Subcutaneous adipose tissue (tissue), 4 donors: ENCODE measurements around the gene MYO19. TPM values are rescaled to one million over a fixed set of nuclear protein-coding genes. Genes with fewer than 3 reads are reported as not detected.

Experiments
- small RNA-seq: library from RNA; depleted of rRNA; stranded (forward); fragments of <200 nt; gene quantifications from one replicate; pipeline ENCODE3, GENCODE V24; 2016
- total RNA-seq, 4 donors: library from RNA; depleted of rRNA; stranded (reverse); fragments of >200 nt; gene quantifications; one replicate each; pipeline ENCODE4 v1.1.0, GENCODE V29; 2016
- TF ChIP-seq, protein P1 (sequence below): fragments of 450-650 bp; IDR thresholded peaks from one replicate; pipeline ENCODE4 v1.5.1; 2016; ENCODE audit warnings: low read depth, mild to moderate bottlenecking, control low read depth, antibody characterized with exemption, moderate library complexity

The MYO19 gene
- total RNA-seq, 4 donors from 2014 or later, result 33.3 to 76.1 (median 48.1) TPM

DNA sequence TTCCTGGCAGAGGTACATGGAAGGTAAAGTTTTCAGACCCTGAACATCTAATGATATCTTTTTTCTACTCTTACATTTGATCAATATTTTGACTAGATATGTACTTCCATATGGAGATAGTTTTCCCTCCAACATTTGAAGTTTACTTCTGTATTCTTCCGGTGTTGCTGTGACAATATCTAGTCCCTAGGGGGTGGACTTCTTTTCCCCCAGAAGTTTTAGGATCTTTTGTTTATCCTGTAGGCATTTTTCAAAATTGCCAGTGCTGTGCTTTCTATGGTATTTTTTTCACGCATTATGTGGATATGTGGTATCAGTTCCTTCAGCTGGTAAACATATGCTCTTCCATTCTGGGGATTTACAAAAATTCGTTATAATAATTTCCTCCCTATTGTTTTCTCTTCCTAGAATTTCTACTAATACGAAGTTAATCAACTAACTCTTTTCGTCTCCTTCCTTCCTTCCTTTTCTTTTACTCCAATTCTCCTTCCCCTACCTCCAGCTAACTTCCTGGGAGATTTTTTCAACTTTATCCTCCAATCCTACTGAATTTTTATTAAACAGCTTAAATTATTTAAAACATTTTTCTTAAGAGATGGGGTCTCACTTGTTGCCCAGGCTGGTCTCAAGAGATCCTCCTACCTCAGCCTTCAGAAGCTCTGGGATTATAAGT lies 74.3 kb downstream of the MYO19 start:
- TF ChIP-seq, protein P1, sequence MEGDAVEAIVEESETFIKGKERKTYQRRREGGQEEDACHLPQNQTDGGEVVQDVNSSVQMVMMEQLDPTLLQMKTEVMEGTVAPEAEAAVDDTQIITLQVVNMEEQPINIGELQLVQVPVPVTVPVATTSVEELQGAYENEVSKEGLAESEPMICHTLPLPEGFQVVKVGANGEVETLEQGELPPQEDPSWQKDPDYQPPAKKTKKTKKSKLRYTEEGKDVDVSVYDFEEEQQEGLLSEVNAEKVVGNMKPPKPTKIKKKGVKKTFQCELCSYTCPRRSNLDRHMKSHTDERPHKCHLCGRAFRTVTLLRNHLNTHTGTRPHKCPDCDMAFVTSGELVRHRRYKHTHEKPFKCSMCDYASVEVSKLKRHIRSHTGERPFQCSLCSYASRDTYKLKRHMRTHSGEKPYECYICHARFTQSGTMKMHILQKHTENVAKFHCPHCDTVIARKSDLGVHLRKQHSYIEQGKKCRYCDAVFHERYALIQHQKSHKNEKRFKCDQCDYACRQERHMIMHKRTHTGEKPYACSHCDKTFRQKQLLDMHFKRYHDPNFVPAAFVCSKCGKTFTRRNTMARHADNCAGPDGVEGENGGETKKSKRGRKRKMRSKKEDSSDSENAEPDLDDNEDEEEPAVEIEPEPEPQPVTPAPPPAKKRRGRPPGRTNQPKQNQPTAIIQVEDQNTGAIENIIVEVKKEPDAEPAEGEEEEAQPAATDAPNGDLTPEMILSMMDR, result no peak

- TF ChIP-seq, protein P1, result no peak
Measured at GRCh38 chr17:36459601-36460000, 75.1 kb downstream of the MYO19 start.

GRCh38 chr17:36459045-36459444 lies 75.6 kb downstream of the MYO19 start:
- TF ChIP-seq, protein P1, result no peak

Small RNAs within 50 kb of the gene (small RNA-seq; reads per million reads assigned to genes)
- gene RNA5SP439, result not detected

Other genes with a start within 250 kb of the MYO19 start
- gene TBC1D3G, start 211.0 kb downstream of the MYO19 start, total RNA-seq, result 1 to 10 TPM in 1 of 4 donors, not detected in 3; 3.1 TPM
- gene TBC1D3H, start 146.4 kb downstream of the MYO19 start, total RNA-seq, result not detected
- 10 to 100 TPM; 24.5 to 43.7 (median 32.8) TPM for gene ZNHIT3, start 48.2 kb downstream of the MYO19 start, total RNA-seq
- 10 to 100 TPM in 1 of 4 donors, 1 to 10 TPM in 3; 1.7 to 10.1 (median 3.3) TPM for gene PIGW, start 119 bp upstream of the MYO19 start, total RNA-seq
- 10 to 100 TPM; 64.1 to 96.5 (median 91.7) TPM for gene GGNBP2, start 10.1 kb upstream of the MYO19 start, total RNA-seq
- gene DHRS11, start 57.0 kb upstream of the MYO19 start, total RNA-seq, result 10 to 100 TPM in 1 of 4 donors, 1 to 10 TPM in 3; 5.3 to 12.1 (median 7.9) TPM
- gene MRM1, start 66.7 kb upstream of the MYO19 start, total RNA-seq, result 1 to 10 TPM; 3.4 to 9.6 (median 5.4) TPM